ENCODE measurements around the gene ZNF540.
"Not testable (repeated sequence)": the region's sequence is repeated elsewhere in the genome, so short reads cannot be mapped to it uniquely, and the experiment has no call there.

The ZNF540 gene

DNA sequence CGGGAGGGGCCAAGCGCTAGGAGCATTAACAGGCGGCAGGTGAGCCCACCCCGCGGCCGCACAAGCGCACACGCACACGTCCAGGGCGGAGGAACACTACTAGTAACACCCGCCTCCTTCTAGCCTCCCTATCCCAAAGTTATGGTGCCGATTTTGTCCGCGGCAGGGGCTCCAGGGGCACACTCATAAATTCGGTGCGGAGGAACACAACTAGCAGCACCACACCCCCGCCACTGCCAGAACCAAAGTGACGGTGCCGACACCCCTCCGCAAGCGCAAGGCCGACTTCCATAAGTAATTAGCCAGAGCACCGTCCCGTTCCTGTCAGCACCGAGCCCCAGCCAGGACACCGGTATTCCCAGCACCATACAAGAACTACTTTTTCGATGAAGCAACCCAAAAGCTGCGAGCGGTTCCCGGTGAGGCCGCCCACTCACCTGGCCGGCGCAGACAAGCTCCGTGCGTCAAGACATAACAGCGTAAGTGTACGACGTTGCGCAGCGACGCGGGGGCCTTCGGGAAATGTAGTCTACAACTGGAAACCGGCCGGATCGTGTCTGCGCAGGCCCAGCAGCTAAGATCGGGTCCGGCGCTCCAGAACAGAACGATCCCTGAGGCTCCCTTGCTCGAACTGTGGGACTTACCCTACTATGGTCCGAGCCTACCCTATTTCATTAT, at the start of gene ZNF540, which contains the start of gene ZNF571:
ZNF540 (plus strand) TSS at position 573 of the 678 bp plus-strand sequence. CDS start 3,572 bp downstream, outside the sequence.
ZNF571 (minus strand) TSS at position 489 of the 678 bp plus-strand sequence. CDS start 8,116 bp downstream, outside the sequence.
- peak; percentile 55 for FAIRE-seq

DNA sequence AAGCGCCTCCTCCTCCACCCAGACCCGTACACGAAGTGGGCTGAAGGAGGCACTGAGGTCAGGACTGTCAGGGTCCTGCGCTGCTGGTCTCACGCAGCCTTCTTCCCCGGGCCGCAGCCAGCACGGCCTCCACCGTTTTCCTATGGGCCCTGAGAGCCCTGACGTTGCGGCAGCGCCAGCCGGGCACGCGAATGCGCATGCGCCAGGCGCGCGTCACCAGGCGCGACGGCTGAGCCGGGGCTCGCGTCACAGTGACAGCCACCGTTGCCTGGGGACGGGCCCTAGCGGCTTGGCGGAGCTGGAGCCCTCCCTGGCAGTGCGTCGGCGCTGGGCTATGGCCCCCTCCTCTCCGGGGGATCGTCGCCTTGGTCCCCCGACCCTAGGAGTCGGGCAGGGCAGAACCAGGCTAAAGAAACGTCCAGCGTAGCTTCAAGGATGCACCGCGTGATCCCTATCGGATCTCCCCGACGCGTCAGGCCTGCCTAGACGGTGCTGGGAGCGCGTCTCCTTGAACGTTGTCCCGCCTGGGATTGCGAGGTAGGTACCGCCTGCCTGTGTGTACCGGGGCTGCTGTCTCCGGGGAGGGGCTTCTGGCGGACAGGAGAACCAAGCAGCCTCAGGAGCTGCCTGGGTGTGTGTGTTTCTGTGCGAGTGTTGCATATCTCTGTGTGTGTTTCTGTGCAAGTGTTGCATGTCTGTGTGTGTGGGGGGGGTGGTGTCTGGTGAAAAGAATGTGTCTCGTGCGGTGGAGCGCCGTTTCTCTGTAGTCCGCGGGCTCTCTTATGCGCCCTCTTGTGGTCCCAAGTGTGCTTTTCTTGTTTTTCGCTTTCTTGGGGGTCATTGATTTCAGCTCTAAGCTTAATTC, 43.3 kb upstream of the ZNF540 start:
- FAIRE-seq = no peak

DNA sequence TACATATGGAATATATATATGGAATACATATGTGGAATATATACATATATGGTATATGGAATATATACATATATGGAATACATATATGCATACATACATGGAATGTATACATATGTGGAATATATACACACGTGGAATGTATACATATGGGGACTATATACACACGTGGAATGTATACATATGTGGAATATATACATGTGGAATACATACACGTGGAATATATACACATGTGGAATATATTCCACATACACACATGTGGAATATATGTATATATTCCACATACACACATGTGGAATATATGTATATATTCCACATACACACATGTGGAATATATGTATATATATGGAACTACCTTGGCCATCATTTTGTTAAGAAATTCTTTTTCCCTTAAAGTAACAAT, 31.2 kb upstream of the ZNF540 start:
- FAIRE-seq = no peak

DNA sequence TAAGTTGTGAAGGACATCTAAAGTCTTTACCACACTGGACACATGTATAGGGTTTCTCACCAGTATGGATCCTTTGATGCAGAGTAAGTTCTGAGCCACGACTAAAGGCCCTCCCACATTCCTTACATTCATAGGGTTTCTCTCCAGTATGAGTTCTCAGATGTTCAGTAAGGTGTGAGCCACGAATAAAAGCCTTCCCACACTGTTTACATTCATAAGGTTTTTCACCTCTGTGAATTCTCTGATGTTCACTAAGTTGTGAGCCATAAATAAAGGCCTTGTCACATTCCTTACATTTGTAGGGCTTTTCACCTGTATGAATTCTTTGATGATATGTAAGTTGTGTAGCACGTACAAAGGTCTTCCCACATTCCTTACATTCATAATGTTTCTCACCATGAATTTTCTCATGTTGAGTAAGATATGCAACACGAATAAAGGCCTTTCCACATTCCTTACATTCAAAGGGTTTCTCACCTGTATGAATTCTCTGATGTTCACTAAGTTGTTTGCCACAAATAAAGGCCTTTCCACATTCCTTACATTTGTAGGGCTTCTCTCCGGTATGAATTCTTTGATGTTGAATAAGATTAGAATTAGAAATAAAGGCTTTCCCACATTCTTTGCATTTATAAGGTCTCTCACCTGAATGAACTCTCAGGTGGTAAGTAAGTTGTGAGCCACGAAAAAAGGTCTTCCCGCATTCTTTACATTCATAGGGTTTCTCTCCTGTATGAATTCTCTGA, 29.9 kb upstream of the ZNF540 start:
- no peak for FAIRE-seq

DNA sequence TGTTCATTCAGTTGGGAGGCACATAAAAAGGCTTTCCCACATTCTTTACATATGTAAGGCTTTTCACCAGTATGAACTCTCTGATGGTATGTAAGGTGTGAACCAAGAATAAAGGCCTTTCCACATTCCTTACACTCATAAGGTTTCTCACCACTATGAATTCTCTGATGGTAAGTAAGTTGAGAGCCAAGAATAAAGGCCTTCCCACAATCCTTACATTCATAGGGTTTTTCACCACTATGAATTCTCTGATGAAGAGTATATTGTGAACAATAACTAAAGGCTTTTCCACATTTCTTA, 29.4 kb upstream of the ZNF540 start:
- no peak for FAIRE-seq

DNA sequence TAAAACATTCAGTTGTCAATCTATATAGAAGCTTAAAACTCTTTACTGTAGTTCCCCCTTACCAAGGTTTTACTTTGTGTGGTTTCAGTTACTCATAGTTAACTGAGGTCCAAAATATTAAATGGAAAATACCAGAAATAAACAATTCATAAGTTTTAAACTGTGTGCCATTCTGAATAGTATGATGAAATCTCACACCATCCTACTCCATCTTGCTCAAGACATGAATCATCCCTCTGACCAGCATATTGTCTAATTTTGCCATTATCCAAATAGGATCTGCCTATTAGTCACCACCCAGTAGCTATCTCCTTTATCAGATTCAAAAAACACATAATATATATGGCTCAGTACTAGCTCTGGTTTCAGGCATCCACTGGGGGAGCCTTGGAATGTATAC, 22.5 kb upstream of the ZNF540 start:
- FAIRE-seq = no peak

DNA sequence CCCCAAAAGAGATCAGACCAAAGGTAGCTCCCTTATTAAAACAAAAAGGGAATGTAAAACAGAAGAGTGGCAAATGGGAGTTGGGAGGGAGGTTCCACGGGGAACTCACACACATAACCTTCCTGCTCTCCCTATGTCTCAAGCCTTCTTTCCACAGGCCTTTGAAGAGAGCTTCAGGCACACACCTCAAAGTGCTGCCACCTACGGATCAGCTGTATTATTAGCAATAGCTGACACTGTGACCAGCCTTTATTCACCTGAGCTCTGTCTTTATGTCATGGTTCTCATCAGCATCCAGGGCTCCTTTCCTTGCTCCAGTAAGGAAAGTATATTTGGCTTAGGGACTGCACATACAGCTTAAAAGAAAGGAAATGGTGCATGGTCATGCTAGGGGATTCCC, 11.3 kb upstream of the ZNF540 start:
- FAIRE-seq = no peak

DNA sequence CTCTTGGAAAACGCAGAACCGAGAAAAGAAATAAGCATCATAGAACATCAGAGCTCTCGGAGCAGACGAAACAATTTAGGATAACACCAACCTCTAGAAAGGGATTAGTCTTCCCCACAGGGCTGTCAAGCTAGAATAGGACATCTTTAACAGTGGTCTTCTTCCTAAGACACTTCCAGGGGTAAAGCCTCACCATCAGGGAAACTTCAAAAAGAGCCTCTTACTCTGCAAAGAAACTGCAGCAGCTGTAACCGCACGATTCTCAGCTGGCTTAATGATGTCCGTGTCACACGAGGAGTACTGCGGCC, 726 bp upstream of the ZNF540 start:
- FAIRE-seq = no peak

DNA sequence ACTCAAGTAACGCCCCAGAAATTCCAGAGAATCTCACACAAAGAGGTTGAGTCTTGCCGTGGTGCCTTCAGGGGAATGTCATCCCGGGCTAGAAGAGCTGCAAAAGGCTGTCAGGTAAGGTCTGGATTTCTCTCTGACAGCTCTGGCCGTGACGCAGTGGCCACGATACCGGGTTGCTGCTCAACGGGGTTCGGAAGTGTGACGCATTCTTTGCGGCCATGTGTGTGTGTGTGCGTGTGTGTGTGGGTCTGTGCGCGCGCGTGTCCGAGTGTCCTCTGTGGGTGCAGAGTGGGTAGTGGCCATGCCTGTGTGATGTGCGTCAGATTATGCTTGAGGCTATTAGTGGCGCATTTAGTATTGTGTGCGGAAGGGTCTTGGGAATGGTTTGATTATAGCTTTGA, 306 bp downstream of the ZNF540 start:
- FAIRE-seq = no peak

DNA sequence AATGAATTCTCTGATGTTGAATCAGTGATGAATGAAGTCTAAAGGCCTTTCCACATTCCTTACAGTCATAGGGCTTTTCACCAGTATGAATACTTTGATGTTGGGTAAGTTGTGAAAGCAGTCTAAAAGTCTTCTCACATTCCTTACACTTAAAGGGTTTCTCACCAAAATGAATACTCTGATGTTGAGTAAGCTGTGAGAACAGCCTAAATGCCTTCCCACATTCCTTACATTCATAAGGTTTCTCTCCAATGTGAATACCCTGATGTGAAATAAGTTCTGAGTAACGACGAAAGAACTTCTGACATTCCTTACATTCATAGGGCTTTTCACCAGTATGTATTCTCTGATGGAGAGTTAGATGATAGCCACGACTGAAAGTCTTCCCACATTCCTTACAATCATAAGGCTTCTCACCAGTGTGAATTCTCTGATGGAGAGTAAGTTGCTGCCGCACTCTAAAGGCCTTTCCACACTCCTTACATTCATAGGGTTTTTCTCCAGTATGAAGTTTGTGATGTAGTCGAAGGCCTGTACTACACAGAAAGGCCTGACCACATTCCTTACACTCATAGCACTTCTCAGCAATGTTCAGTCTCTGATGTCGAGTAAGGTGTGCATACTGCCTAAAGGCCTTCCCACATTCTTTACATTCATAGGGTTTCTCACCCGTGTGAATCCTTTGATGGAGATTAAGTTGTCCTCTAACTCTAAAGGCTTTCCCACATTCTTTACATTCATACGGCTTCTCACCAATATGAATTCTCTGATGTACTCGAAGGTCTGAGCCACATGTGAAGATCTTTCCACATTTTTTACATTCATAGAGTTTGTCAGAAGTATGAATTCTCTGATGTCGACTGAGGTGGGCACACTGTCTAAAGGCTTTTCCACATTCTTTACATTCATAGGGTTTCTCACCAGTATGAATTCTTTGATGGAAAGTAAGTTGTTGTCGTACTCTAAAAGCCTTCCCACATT, 40.7 kb downstream of the ZNF540 start:
- no peak for FAIRE-seq

DNA sequence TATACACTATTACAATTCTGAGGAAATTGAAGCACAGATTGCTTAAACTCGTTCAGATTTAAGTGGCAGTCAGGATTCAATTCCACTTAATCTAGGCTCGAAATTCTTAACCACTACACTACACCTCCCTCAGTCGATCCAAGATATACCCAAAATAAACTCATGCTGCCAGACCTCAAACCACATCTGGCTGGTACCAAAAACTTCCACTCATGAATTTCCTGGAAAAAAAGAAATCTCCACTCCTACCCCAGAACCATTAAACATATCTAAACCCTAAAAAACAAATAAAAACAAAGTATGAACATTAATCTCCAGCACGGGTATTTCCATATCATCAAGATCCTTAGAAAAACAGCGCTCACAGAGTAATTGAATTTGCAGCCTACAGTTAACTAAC, 59.4 kb downstream of the ZNF540 start:
- FAIRE-seq = no peak

DNA sequence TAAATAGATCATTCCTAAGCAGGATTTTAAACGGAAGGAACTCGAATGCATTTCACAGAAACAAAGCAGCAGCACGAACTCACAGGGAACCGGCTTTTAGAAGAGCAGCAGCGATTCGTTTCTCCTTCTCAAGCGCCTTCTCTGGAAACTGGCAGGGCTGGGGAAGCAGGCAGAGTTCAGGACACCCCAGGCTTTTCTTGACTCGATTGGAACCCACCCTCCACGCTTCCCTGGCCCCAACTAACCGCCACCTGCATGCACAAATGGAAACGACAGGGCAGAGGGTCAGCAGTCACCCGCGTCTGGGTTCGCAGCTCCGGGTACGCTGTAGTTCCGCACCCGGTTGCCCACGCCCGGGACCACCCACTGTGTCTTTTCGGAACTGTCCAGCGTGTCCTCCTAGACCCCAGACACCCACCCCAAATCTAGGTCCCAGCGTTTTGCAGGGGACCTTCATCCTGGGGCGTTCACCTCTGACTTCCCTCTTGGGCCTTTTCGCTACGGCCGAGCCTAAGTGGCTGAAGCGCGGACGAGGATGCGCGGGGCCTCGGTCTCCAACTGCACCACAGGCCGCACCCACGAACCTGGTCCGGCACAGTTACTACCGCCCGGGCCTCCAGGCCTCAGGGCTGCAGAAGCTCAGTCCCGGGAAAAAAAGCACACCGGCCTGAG, 60.1 kb downstream of the ZNF540 start:
- FAIRE-seq = no peak

DNA sequence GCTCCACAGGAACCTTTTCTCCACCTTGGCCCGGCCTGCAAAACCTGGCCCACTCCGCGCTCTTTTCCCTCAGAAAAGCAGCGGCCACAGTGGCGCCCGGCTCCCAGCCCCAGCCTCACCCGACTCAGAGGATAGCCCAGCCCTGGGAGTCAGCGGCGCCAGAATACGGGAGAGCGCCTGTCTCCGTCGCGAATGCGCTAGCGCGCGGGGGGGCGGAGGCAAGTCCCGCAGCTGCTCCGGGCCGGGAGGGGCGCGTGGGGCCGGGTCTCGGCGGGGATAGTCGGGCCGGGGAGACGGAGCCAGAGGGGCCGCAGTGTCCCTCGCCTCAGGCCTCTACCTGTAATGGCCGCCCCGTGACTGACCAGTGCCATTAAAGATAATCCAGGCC, 60.6 kb downstream of the ZNF540 start, which contains the start of gene ZFP30:
ZFP30 (minus strand) TSS at position 165 of the 388 bp plus-strand sequence. CDS start 7,643 bp downstream, outside the sequence.
- no peak for FAIRE-seq

DNA sequence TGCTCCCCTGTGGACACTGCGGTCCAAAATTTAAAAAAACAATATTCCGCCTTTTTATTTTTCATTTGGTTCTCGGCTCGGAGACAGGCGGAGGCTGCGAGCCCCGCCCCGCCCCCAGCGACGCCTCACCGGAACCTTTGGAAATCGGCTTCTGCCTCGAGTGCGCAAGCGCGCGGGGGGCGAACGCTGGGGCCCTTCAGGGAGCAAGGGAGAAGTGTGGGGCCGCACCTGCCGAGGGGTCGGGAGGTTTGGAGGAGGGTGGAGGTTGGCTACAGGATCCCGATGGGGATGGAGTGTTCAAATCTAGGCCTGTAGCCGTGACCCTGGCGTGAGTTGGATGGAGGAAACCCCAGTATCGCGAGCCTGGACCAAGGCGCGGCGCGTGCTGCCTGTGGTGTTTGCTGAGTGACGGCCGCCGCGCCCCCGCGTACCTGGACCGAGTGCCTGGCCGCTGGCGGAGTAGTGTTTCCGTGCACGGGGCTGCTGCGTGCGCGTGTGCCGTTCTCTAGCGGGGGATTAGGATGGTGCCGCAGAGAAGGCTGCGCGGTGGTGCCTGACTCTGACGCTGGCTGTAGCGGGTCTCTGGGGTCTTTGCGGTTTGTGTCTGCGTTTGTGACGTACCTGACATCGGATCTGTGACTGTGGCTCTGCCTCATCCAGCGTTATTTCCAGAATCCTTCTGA, 61.2 kb downstream of the ZNF540 start:
- no peak for FAIRE-seq

DNA sequence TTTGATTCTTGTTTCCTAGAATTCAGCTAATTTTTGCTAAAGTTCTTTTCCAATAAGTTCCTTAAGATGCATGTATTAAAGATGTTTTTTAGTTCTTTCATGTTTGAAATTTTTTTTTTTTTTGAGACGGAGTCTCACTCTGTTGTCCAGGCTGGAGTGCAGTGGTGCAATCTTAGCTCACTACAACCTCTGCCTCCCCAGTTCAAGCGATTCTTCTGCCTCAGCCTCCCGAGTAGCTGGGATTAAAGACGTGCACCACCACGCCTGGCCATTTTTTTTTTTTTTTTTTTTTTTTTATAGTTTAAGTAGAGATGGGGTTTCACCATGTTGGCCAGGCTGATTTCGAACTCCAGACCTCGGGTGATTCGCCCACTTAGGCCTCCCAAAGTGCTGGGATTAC, 62.5 kb downstream of the ZNF540 start:
- FAIRE-seq = not testable (repeated sequence)
